NCI-H1092 treated with DMSO at 0.1 percent for 48 hours (cell line): Measurements from ENCODE around the gene NTM.

Experiments used
- DNase-seq: peaks from one replicate; lab custom pipeline; 2025; lab: John Stamatoyannopoulos, UW

The NTM gene

DNA sequence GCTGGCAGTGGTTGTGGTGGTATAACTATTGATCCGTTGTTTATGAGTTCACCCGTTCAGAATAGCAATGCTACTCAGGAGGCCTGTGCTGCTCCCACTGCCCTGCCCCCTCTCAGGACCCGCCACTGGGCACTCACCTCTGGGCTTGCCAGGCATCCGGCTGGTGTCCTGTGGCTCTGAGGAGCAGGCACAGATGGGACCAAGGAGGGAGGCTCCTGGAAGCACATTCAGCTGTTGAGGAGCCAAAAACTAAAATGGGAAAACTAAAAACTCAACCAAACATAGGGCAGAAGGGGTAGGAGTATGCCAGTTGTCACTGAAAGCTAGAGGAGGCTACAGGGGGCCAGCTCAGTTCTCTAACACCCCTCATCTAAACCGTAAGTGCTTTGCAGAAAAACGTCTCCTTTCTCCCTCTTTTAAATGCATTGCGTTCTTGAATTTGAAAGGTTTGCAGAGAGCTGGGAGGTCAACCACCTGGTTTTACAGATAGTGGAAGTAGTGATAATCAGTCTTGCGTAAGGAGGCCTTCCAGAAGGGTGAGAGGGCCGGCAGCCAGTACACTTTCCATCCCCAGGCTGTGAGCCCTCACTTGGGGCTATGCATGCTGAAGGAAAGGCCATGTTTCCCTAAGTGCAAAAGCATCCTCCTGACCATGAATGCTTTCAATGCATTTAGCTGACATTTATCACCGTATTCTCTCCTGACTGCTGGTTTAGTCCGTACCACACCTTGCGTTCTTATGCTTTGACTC is 547.4 kb downstream of the NTM start:
- DNase-seq, result no peak

DNA sequence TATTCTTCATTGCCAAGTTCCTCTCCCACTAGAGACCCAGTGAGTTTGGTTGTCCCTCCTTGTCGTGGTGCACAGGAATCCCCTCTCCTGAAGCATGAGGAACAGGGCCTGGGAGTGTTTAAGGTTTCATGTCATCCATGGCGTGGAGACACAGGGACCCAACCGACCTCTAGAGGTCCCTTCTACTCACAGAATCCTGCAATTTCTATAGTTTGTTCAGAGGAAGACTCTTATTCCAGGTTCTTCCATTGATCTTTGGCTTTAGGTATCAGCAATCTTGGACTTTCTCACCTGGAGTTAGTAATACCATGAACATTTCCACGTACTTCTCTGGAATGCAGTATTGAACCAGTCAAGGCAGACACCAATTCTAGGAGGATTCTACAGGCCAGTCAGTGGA is 548.2 kb downstream of the NTM start:
- no peak for DNase-seq

DNA sequence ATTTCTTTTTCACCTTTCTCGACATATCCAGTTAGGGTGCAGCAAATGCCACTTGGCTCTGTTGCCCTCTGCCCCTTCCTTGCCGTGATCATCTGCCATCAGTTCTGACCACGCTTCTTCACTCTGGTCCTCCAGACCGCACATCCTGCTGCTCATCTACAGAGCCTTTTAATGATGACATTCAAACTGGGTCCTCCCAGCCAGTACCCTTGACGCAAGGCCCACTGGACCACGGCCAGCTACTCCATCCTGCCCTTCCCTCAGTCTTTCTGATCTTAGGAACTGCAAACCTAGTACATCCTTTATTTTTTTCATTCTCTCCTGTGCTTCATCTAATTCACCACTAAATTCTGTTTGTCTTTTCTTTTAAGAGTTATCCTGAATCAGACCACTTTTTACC is 551.8 kb downstream of the NTM start:
- no peak for DNase-seq

- DNase-seq, result no peak
Observed at GRCh38 chr11:131923309-131923708, 552.9 kb downstream of the NTM start.

GRCh38 chr11:131924001-131924400 is 553.6 kb downstream of the NTM start:
- DNase-seq, result no peak

DNA sequence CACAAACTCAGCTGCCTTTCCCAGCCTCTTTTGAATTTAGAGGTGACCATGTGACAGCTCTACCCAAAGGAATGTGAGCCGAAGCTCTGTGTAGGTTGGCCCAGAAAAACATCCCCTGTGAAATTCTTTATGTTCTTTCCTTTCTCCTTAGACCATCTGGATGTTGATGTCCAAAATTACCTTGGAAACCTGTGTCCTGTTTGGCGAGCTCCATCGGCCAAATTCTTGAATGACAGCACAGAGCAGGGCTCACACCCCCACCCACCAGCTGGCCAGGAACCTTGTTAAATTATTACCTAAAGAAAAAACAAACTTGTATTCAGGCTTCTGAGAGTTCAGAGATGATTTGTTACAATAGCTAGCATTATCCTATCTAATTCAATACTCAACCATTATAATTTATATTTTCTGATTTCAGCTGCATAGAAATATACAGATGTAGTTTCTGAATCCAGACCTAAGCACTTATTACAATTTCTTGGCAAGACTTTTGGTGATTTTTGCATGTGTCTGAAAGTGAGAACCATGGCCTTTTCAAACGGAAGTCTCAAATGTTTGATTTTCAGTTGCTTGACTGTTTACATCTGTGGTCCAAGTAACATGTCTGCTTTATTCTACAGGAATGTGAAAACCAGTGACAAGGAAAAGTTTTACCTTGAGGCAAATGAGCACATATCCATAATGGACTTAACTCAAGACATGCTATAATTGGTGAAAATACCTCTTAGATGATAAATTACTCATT is 554.2 kb downstream of the NTM start:
- DNase-seq, result no peak

DNA sequence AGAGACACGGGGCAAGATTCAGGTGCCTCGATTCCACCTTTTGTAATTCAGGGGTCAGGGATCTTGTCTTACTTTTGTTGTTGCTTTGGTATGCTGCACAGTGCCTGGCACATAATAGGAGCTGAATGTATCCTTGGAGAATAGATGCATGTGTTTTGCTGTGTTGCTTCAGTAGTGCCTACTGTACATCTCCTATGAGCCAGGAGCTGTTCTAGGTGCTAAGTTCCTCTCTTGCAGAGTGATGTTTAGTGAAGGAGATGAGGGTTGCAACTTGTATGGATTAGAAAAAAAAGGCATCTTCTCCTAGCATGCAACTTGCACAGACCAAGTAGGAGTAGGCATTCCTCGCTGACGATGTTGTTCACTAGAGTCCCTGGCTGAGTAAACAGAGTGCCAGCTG is 555.4 kb downstream of the NTM start:
- DNase-seq, result no peak

- no peak for DNase-seq
Observed at GRCh38 chr11:131928992-131929391, 558.6 kb downstream of the NTM start.

DNA sequence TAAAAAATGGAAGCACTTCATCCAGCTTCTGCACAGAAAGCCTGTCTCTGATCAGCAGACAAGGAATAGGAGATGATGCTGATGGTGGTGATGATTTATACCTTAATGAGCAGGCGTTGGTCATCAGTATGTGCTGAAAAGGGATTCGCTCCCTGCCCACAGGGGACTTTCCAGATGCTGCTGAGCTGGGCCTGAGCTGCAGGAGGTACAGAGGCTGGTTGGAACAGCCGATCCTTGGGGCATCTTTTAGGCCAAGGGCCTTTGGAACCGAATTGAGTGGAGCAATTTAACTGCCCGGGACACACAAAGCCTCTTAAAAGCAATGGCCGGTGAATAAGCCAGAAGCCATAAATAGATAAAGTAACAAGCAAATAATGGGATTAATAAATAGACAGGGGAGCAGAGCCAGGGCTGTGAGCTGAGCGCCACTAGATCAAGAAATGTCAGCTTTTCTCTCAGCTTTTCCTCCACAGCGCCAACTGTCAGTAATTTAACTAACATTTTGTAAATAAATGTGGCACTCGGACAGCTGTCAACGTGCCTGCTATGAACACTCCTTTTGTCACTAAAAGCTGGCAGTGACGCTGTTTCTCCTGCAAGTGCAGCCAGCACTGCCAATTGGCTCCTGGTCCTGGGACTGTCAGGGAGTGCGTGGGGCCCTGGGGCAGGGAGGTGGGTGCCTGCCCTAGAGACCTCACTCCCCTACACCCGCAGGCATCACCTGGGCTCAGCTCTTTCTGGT is 562.3 kb downstream of the NTM start:
- peak; percentile 27 for DNase-seq

- DNase-seq, result no peak
Observed at GRCh38 chr11:131934006-131934405, 563.6 kb downstream of the NTM start.

DNA sequence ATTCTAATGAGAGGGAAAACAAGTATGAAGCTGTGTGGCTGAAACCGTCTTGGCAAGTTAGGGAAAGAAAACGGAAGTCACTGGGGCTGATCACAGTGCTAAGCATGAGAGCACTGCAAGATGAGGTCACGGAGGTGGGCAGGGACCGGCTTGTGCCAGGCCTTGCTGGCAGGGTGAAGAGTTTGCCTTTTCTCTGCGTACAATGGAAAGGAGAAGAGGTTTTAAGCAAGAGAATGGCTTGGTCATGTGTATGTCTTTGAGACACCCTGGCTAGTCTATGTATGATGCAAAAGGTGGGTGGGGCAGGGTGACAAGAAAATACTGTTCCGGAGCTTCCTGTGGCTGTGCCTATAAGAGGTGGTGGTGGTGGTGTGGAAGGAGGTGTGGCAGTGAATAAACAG is 567.9 kb downstream of the NTM start:
- DNase-seq, result no peak

DNA sequence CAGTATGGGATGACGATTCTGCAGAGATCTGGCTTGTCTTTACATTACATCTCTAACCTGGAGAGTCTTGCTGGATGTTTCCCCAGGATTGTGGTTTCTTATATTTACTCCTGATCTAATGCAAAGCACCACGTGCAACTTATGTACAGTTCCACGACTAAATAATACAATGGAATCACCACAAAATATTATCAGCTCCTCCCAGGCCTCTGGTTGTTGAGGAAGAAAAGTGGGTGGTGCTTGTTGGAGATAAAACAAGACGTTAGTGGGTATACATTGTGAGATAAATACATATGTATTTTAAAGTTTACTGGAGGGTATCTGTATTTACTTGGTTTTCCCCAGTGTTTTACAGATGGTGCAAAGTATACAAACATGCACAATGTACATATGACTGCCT is 569.7 kb downstream of the NTM start:
- DNase-seq, result no peak

DNA sequence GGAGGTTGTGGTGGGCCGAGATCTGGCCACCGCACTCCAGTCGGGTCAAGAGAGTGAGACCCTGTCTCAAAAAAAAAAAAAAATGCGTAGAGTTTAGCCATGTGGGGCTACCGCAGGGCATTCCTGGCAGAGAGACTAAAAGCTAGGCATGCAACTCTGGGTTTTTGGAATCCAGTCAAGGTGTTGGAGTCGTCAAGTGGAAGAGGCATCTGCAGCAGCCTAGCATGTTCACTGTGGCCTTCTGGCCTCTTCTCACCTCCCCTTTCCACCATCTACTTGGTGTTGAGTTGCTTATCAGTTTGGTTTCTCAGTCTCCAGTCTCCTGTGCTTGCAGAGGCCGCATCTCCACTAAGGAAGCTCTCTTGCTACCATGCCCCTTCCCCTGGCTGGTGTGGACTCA is 572.5 kb downstream of the NTM start:
- no peak for DNase-seq

DNA sequence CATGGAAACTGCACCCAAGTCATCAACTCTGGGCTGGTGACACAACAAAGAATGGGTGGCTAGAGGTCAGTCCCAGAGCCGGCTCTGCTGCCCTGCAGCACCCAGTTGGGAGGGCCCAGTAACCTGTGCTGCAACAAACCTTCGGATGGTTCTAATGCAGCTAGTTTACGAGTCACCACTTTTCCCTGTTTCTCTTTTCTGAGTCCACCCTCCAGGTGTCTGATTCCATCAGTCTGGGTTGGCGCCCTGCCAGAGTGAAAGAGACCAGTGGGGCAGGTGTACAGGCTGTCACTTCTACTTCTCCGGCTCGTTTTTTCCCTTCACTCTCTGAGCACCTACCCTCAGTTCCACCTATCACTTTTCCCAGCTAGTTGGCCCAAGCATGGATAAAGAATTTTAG is 572.9 kb downstream of the NTM start:
- no peak for DNase-seq

DNA sequence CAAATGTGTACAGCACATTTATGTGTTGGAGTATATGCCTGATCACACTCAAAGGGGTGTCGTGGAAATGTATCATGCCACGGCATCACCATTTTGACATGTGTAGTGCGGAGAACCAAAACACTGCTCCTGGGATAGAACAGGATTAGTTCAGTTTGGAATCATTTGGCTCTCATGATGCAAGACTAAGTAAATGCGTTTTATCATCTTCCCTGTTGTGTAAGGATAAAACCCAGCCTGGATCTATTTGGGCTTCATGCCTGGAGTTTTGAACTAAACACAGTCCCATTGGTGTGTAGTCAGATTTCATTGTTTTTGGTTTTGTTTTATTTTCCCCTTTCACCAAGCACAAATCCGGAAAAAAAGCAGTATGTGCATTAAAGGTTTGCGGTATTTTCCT is 574.3 kb downstream of the NTM start:
- DNase-seq, result no peak

- no peak for DNase-seq
Observed at GRCh38 chr11:131945706-131946105, 575.3 kb downstream of the NTM start.

DNA sequence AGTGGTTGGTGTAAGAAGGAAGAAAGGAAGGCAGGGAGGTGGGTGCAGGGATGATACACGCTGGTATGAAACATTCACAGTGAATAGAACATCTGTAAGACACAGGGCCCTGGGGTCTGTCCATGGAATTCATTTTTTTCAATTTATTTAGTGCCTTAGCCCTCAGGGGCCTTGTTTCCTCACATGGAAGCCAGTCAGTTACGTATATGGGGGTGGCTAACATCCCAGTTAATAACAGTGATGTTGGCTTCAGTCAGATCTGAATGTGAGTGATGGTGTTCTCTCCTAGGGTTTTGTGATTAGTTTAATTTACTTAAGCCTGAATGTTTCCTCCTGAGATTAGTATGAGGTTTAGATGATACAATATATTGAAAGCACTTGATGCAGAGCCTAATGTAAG is 577.1 kb downstream of the NTM start:
- no peak for DNase-seq

DNA sequence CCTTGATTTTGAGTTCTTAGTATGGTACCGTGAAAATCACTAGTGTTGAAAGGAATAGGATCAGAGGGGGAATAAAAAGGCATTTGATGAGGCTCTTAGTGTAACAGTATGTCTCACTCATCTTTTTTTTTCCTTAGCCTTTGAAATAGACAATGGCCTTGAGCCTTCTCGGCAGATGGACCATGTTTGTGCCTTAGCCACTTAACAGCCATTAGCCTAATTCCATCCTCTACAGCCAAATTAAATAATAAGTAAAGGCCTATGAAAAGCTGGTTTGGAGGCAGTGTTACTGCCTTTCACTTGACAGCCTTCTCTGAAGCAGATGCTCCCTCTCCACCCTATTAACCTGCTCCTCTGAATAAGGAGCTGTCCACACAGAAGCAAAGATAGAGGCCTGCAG is 580.7 kb downstream of the NTM start:
- peak; percentile 64 for DNase-seq

DNA sequence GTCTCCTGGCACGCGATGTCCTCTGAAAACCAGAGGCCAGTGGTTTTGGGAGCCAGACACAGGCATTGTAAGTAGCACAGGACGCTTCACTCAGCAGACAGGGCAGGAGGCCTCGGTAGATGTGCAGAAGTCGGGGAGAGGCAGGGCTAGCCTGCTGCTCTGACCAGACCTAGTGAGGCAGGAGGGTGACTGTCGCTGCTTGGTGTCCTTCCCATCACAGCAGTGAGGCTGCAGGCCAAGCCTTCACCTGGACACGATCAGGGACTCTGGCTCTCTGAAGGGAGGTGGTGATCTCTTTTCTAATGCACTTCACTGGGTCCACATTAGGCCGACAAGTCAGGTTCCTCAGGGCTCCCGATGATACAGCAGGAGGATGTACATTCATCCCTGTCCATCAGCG is 583.7 kb downstream of the NTM start:
- DNase-seq, result no peak

- DNase-seq, result no peak
Observed at GRCh38 chr11:131955904-131956303, 585.5 kb downstream of the NTM start.

DNA sequence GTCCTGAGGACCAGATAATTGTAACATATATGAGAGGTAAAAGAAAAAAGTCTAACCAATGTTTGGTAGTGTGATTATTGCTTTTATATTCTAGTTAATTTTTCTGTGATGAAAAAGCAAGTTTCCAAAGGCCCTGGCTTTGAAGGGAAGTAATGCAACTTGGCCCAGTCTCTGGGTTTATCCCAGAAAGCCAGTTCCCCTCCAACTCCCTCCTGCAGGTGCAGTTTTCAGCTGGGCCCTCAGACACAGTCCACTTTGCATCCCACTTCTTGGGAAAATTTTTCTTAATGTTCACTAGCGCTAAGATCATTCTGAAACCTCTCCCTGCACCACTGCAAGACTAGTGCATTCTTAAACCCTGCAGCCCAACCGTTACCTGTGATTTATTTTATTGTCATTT is 586.8 kb downstream of the NTM start:
- DNase-seq, result no peak

DNA sequence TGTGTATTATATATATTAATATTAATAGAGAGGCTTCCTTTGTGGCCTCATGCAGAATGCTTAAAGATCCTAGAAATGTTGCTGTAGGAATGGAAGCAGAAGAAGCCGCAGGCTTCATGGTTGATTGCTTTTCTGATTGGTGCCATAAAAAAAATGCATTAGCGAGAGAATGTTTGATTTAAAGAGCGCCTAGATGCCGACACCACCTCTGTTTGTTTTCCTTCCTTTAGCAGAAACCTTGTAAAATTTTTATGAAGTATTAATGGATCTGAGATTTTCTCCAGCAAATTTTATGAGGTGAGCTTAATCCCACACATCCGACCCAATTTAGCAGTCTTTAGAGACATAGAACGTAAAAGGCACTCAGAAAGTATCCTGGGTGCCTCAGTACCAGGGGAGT is 587.5 kb downstream of the NTM start:
- DNase-seq, result no peak

DNA sequence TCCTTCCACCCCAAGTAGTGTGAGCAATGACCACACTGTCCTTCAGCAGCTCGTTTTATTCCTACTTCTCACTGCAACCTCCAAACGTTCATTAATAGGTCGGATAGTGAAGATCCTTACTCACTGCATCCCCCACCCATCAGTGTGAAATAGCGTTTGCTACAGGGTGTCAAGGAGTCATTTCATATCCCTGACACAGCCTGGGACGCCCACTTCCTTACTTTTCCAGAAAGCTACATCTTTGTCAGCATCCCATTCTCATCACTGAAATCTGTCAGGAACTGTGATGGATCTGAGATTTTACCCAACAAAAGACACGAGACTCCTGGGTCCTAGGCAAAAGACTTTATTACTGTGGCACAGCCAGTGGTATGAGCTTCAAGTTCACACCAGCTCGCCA is 592.4 kb downstream of the NTM start:
- DNase-seq, result no peak
